ENCODE measurements around the gene RAB27A. TPM values are rescaled to one million over a fixed set of nuclear protein-coding genes. Genes with fewer than 3 reads are reported as not detected.
A peak's percentile ranks its signal among the peaks of the same experiment; 100 is the strongest.

The RAB27A gene
- total RNA-seq, 2 experiments from 2014 or later = 122 to 125 TPM

DNA sequence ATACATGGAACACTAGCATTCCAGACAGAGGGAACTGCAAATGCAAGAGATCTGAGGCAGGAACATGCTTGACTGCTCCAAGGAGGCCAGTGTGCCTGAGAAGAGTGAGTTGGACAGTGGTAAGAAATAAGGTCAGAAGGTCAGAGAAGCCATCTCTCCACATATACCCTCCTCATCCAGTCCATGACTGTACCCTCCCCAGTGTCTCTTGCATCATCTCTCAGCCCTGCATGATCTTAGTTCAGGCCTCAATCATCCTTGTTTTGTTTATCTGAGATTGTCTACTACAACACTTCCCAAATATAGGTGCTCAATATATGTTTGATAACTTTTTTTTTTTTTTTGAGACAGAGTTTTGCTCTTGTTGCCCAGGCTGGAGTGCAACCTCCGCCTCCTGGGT, 87.4 kb downstream of the RAB27A start:
- ATAC-seq (no peak), DNase-seq (no peak)
- CTCF ChIA-PET = interaction anchor here (1.2 to 1.8 kb wide), 2 partner anchors 10 to 15 kb away, joined by 3 to 5 read pairs; no protein-coding TSS in a partner anchor
- H3K4me3 Mint-ChIP-seq = no peak overlapping the region
- POLR2A ChIA-PET = no interaction called here
- H3K9me3 Mint-ChIP-seq = peaks cover 7% of the 10 kb centered on the region
- no peaks in the 10 kb centered on the region for H3K27me3 Mint-ChIP-seq
- intact Hi-C loops (cut with micrococcal nuclease) = no loop called here
- peak overlapping the region; percentile 12 for H3K27ac Mint-ChIP-seq
- TF ChIP-seq, protein P1, sequence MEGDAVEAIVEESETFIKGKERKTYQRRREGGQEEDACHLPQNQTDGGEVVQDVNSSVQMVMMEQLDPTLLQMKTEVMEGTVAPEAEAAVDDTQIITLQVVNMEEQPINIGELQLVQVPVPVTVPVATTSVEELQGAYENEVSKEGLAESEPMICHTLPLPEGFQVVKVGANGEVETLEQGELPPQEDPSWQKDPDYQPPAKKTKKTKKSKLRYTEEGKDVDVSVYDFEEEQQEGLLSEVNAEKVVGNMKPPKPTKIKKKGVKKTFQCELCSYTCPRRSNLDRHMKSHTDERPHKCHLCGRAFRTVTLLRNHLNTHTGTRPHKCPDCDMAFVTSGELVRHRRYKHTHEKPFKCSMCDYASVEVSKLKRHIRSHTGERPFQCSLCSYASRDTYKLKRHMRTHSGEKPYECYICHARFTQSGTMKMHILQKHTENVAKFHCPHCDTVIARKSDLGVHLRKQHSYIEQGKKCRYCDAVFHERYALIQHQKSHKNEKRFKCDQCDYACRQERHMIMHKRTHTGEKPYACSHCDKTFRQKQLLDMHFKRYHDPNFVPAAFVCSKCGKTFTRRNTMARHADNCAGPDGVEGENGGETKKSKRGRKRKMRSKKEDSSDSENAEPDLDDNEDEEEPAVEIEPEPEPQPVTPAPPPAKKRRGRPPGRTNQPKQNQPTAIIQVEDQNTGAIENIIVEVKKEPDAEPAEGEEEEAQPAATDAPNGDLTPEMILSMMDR (IDR thresholded peaks at IDR 0.05) = no peak
- H3K36me3 Mint-ChIP-seq (ENCODE audit: low read depth) = peaks cover 36% of the 10 kb centered on the region
- H3K4me1 Mint-ChIP-seq (ENCODE audit: low read depth) = peaks cover 3% of the 10 kb centered on the region

DNA sequence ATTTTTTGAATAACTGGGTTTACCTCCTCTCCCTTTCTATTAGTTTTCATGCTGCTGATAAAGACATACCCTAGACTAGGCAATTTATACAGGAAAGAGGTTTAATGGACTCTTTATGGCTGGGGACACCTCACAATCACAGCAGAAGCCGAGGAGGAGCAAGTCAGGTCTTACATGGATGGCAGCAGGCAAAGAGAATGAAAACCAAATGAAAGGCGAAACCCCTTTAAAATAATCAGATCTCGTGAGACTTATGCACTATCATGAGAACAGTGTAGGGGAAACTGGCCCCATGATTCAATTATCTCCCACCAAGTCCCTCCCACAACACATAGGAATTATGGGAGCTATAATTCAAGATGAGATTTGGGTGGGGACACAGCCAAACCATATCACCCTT, 90.9 kb downstream of the RAB27A start:
- peaks cover 3% of the 10 kb centered on the region for H3K4me1 Mint-ChIP-seq (ENCODE audit: low read depth)
- ChIA-PET CTCF (interaction anchor here (1.6 to 1.7 kb wide), 2 partner anchors 120 to 210 kb away, joined by 3 to 5 read pairs; partner anchors contain the start of genes CCPG1, PIERCE2, PIGB and PIGBOS1), POLR2A (interaction anchor here (1.3 kb wide), 1 partner anchor 17 kb away, joined by 3 read pairs; no protein-coding TSS in a partner anchor)
- H3K9me3 Mint-ChIP-seq = peaks cover 7% of the 10 kb centered on the region
- peak overlapping the region; percentile 40 for H3K4me3 Mint-ChIP-seq
- TF ChIP-seq, protein P1 (IDR thresholded peaks at IDR 0.05) = no peak
- DNase-seq (no peak), ATAC-seq (no peak)
- H3K27ac Mint-ChIP-seq = peak overlapping the region; percentile 32
- intact Hi-C loops (cut with micrococcal nuclease) = loop anchor here (10.0 kb wide), 1 partner anchor 206 kb away; the partner anchor contains the start of genes CCPG1 and PIERCE2
- H3K36me3 Mint-ChIP-seq (ENCODE audit: low read depth) = peaks cover 20% of the 10 kb centered on the region
- no peaks in the 10 kb centered on the region for H3K27me3 Mint-ChIP-seq

DNA sequence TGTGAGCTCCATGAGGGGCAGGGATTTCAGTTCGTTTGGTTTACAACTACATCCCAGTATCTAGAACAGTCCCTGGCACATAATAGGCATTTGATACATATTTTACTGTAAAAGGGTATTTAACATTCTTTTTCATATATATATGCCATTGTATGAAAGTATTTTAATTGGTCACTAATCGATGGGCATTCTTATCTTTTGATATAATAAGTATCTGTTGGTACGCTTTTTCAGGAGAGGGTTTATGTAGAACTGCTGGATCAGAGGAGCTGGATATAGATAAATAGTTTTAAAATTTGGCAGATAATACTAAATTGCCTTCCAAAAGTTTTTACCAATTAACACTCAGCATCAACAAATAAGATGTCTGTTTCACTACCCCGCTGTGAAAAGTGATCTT, 91.9 kb downstream of the RAB27A start:
- TF ChIP-seq, protein P1 (IDR thresholded peaks at IDR 0.05) = no peak
- Mint-ChIP-seq H3K27me3 (no peaks in the 10 kb centered on the region), H3K4me3 (no peak overlapping the region), H3K36me3 (ENCODE audit: low read depth) (peaks cover 23% of the 10 kb centered on the region), H3K27ac (no peak overlapping the region), H3K9me3 (peaks cover 7% of the 10 kb centered on the region), H3K4me1 (ENCODE audit: low read depth) (peaks cover 11% of the 10 kb centered on the region)
- intact Hi-C loops (cut with micrococcal nuclease) = loop anchor here (1.0 to 10.0 kb wide), 2 partner anchors 93 to 207 kb away; partner anchors contain the start of genes CCPG1 and PIERCE2
- DNase-seq (no peak), ATAC-seq (no peak)
- ChIA-PET POLR2A (interaction anchor here (0.5 to 1.8 kb wide), 9 partner anchors 14 to 1267 kb away, joined by 3 to 7 read pairs (median 4); partner anchors contain the start of genes CCPG1, MNS1 and PIERCE2), CTCF (interaction anchor here (1.0 to 2.1 kb wide), 9 partner anchors 16 to 242 kb away, joined by 3 to 7 read pairs (median 4); partner anchors contain the start of genes CCPG1, PIERCE2, PIGB and PIGBOS1)

DNA sequence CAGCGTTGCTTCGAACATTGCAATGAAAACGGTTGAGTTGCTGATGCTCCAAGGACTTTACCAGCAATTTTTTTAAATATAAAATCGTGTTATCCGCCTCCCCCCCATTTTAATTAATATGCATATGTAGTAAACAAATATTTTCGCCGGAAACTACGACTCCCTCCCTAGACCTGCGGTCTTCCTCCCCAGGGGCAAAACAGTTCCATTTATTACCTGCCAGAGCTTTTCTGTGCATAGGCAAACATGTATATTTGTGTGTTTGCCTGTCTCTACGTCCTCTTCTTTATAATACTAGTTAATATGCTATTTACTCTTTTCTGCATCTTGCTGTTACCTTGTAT, 92.3 kb downstream of the RAB27A start:
- peak; percentile 1 for ATAC-seq
- Mint-ChIP-seq H3K4me1 (ENCODE audit: low read depth) (peaks cover 14% of the 10 kb centered on the region), H3K9me3 (peaks cover 7% of the 10 kb centered on the region), H3K36me3 (ENCODE audit: low read depth) (peaks cover 26% of the 10 kb centered on the region), H3K27ac (no peak overlapping the region), H3K27me3 (no peaks in the 10 kb centered on the region), H3K4me3 (no peak overlapping the region)
- TF ChIP-seq, protein P1 (IDR thresholded peaks at IDR 0.05) = no peak
- intact Hi-C loops (cut with micrococcal nuclease) = loop anchor here (1.0 to 10.0 kb wide), 2 partner anchors 93 to 207 kb away; partner anchors contain the start of genes CCPG1 and PIERCE2
- DNase-seq = no peak
- POLR2A ChIA-PET = interaction anchor here (0.5 to 1.8 kb wide), 15 partner anchors 10 to 1268 kb away, joined by 3 to 9 read pairs (median 4); partner anchors contain the start of genes CCPG1, MNS1, PIERCE2 and PIGB
- CTCF ChIA-PET = interaction anchor here (0.7 to 2.1 kb wide), 13 partner anchors 11 to 242 kb away, joined by 3 to 7 read pairs (median 4); partner anchors contain the start of genes CCPG1, PIERCE2, PIGB and PIGBOS1
